ENCODE results near the gene BMX. TPM values are rescaled to one million over a fixed set of nuclear protein-coding genes. Genes with fewer than 3 reads are reported as not detected.

Gene BMX
- total RNA-seq, 1 experiment from 2014 or later: not detected

DNA sequence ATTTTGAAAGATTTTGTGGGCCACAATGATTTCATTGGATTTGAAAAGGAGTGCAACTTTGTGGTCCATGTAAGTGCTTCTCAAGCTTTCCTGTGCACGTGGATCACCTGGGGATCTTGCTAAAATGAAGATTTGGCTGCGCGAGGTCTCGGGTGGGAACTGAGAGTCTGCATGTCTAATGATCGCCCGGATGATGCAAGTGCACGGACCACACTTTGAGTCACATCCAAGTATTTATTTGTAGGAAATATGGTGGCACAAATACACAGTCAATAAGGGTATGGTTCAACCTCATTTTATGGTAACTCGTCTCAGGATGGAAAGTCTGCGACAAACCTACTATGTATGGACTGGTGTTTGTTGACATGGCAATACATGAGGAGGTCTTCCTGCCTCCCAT, 899 bp downstream of the BMX start:
- in situ Hi-C loops (cut with HindIII; ENCODE audit: low sequenced_read_pairs): no loop called here
- no peak for DNase-seq (ENCODE audit: low spot score)

DNA sequence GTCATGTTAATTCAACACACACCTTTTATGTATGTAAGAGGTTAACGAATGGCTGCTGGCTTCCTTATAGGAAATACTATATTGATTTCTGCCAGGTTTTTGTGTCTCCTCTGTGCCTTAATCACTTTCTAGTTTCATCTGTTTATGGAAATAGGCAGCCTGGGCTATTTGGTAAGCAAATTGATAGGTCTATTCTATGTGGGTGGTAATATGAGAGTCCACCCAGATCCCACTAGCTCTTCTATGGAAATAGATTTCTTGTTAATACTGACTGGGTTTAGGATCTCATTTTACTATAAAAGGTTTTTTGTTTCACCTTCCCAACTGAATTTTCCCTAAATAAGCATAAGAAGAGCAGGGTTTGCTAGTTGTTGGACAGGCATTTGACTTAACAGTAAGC, 4.1 kb downstream of the BMX start:
- in situ Hi-C loops (cut with HindIII; ENCODE audit: low sequenced_read_pairs): no loop called here
- DNase-seq (ENCODE audit: low spot score): no peak

DNA sequence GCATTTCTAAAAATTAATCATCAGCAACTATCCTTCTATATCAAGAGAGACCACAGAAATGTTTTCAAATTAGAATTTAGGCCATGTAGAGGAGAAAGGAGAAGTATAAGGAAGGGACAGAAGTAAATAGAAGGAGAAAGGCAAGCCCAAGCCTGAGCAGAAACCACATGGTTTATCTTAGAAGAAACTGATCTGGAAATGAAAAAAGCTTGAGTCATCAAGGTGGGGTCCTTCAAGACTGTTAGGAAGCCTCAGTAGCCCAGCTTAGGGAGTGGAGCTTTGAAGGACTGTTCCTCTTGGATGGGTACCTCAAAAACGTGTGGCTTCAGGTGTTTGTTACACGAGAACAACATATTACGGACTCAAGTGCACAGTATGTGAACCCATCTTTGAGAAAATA, 4.5 kb downstream of the BMX start:
- DNase-seq (ENCODE audit: low spot score): no peak
- in situ Hi-C loops (cut with HindIII; ENCODE audit: low sequenced_read_pairs): no loop called here

DNA sequence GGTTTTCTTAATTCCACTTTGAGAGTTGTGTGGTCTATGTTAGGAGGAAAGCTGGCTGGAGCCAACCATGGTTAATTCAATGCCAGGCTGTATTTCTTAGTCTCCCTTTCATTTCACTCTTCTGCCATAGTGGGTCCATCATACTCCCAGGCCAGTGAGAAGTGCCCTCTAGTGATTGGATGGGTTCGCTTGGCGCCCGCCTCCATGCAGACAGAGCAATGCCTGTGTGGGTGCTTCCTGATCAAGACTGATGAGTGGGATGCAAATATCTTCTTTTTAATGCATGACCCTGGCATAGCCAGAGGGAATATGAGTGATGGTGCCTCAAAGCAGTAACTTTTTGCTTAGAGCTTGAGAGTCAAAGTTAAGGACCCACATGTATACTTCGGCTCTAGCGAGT, 6.4 kb downstream of the BMX start:
- in situ Hi-C loops (cut with HindIII; ENCODE audit: low sequenced_read_pairs): no loop called here
- DNase-seq (ENCODE audit: low spot score): no peak

DNA sequence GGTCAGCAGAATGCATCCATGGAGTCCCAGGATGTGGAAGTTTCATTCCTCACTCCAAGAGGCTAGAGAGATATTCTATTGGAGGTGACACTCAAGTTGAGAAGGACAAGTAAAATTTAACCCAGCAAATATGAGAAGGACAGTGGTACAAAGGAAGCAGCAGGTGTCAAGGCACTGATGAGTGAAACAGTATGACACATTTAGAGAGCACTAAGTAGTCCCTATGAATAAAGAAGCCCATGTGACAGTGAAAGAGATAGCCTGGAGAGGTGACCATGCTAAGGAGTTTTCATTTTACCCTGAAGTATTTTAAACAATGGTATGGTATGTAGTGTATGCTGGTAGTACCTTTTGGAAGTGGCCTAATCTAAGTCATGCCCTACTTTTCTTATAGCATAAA, 9.2 kb downstream of the BMX start:
- in situ Hi-C loops (cut with HindIII; ENCODE audit: low sequenced_read_pairs): no loop called here
- no peak for DNase-seq (ENCODE audit: low spot score)

DNA sequence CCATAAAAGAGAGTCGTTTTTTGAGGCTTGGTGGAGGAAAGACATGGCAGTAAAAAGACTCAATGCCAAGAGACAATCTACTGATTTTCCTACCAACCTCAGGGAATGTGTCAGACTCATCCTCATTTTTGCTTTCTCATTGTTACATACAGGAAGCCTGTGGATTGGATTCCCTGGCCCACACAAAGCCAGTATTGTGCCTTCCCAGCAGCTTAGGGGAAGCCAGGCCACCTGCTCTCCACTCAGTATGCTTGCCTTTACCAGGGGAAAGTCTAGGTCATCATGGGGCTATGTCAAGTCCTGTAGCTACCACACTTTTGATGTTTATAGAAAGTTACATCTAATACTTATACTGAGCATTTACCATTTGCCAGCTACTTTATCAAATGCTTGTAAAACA, 11.0 kb downstream of the BMX start:
- in situ Hi-C loops (cut with HindIII; ENCODE audit: low sequenced_read_pairs): no loop called here
- no peak for DNase-seq (ENCODE audit: low spot score)

DNA sequence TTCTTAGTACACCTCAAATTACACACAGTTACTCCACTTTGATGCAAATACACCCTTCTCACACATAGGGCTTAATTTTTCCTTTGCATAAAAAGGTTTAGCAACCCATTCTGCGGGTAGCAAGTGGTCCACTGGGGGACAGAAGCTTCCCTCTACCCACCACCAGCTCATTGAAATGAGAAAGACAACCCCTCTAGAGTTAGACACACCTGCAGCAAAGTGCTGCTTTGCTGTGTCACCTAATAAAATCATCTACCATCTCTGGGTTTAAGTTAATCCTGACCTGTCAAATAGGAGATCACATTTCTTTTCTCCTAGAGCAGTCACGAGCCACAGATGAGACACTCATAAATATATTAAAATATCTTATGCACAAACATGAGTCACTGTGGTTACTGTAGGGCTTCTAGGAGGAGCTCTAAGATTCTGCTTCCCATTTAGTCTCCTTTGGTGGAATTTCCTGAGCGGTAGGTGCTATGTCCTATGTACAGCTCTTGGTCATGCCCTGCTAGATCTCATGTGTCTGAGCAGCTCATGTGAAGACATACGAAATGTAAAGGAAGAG, 11.9 kb downstream of the BMX start:
- in situ Hi-C loops (cut with HindIII; ENCODE audit: low sequenced_read_pairs): no loop called here
- DNase-seq (ENCODE audit: low spot score): no peak

DNA sequence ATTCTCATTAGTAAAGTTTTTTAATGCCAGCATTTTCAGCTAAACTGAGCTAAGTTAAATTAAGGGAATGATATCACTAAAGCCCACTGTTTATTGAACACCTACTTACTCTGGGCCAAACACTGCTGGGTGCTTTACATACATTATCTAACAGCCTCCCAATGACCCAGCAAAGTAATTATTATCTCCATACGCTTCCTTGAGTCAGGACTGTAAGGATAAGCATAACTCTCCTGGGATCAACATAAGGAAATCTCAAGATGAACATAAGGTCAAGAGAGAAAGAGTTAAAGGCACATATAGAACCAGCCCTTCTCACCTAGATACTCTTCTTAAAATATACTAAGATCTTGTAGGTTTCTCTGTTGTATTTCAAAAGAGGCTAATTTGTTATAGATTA, 13.7 kb downstream of the BMX start:
- no peak for DNase-seq (ENCODE audit: low spot score)
- in situ Hi-C loops (cut with HindIII; ENCODE audit: low sequenced_read_pairs): no loop called here

DNA sequence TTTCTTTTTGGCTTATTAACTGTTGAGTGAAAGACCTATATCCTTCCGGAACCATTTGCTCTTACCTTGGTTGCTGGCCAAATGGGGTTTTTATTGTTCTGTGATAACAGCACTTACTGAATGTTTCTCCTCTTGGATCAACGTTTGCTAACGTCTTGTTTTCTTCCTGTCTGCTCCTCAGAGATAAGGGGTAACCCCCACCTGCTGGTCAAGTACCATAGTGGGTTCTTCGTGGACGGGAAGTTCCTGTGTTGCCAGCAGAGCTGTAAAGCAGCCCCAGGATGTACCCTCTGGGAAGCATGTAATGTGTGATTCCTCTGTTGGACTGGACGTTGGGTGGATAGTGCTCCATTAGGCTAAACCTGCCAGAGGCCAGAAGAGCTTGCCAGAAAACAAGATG, 15.3 kb downstream of the BMX start:
- in situ Hi-C loops (cut with HindIII; ENCODE audit: low sequenced_read_pairs): no loop called here
- DNase-seq (ENCODE audit: low spot score): no peak

DNA sequence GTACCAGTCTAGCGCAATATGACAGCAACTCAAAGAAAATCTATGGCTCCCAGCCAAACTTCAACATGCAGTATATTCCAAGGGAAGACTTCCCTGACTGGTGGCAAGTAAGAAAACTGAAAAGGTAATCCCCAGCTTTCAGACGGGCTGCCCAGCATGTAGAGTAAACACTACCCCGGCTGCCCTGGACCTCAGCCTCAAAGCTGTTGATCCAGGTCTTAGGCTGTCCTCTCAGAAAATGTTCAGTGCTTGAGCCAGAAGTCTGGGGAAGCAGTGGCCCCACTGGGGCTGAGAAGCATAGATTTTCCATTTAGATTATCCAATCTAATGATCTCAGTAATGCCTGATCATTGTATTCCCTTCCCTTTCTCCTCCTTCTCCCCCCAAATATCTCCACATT, 21.9 kb downstream of the BMX start:
- in situ Hi-C loops (cut with HindIII; ENCODE audit: low sequenced_read_pairs): no loop called here
- DNase-seq (ENCODE audit: low spot score): no peak

DNA sequence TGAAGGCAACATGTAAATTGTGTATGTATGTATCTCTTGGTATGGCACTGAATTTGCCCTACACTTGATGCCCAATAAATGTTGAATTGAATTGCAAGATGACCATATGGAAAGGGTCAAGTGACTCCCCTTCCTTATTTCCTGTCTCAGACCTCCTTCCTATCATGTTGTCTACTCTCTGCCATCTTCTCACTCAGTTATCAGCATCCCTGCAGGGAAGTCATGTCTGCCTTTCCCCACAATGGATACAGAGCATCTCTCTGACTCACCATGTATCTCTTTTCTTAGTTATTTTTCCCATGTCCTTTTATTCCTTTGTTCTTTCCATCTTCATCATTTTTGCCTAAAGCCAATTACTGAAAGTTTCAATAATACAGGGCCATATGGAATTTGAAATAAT, 22.5 kb downstream of the BMX start:
- in situ Hi-C loops (cut with HindIII; ENCODE audit: low sequenced_read_pairs): no loop called here

DNA sequence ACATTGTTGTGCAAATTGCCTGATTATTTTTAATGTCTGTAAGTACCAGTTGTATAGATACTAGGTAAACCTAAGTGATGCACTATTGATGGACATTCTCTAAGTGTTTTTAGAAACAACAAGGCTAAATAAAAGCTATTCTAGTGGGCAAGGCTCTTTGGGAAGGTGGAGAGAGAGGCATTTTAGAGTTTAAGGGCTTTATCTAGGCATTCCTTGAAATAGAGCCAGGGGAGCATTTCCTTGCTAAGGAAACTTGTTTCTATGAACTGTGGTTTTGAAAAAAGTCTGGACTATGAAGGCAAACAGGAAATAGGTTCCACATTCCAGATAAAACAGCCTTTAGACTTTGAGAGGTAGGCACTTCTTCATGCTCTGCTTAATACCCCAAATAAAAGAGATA, 23.8 kb downstream of the BMX start:
- no peak for DNase-seq (ENCODE audit: low spot score)
- in situ Hi-C loops (cut with HindIII; ENCODE audit: low sequenced_read_pairs): no loop called here

More for the DNA sequence above, 22.5 kb downstream of the BMX start:
- no peak for DNase-seq (ENCODE audit: low spot score)

DNA sequence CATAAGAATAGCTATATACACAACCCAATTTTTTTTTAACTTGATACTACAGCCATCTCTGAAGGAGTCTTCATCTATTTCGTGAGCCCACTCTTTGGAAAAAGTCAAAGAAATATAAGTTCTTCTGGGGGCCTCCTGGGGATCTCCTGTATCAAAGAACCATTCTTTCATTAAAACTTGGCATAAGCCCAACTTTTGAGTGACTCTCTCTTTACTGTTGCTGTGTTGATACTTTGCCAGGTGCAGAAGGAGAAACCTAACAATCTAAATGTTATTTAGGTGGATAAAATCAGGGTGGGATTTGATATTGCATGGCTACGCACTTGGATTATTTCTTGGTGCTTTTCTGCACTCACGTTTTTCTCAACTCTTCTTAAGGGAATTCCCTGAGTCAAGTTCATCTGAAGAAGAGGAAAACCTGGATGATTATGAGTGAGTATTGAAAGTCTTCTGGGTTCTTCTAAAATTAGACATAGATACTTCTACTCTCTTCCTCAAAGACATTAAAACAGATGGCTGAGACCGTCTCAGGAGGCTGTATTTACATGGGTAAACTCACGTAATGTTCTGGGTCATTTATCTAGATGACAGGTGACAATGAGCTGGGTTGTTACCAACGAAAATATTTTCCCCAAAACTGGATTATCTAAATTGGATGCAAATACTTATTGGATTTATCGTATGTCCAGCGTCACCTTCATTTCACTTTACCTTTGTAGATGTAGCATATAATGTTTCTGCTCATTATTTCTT, 25.2 kb downstream of the BMX start:
- in situ Hi-C loops (cut with HindIII; ENCODE audit: low sequenced_read_pairs): no loop called here
- DNase-seq (ENCODE audit: low spot score): no peak

DNA sequence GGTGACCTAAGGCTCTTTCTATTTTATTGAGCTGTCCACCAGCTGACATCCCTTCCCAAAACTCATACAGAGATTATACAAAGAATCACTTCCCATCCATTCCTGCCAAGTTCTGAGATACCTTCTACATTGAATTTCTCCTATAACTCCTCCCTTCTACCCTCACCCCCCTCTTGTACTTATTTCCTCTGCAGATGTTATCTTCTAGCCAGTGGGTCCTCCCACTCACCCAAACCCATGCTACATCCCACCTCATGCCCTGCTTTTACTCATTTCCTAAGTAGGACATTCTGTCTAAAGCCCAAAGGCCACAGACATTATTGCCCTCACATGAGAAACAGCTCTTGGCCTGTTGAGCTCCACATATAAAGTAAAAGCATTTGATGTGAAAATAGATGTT, 28.6 kb downstream of the BMX start:
- DNase-seq (ENCODE audit: low spot score): no peak
- in situ Hi-C loops (cut with HindIII; ENCODE audit: low sequenced_read_pairs): no loop called here

DNA sequence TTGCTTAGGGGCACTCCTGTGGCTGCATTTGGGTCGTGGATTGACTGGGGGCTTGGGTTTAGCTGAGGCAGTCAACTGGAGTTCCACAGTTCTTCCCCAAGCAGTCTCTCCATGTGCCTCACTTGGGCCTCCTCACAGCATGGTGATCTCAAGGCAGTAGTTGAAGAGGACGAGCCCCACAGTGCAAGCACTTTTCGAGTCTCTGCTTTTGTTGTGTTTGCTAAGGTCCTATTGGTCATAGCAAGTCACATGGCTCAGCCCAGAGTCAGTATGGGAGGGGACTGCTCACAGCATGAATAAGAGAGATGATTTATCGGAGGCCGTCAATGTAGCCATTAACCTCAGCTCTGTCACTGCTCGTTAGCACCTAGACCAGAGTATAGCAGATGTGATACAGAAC, 29.7 kb downstream of the BMX start:
- in situ Hi-C loops (cut with HindIII; ENCODE audit: low sequenced_read_pairs): no loop called here
- no peak for DNase-seq (ENCODE audit: low spot score)

DNA sequence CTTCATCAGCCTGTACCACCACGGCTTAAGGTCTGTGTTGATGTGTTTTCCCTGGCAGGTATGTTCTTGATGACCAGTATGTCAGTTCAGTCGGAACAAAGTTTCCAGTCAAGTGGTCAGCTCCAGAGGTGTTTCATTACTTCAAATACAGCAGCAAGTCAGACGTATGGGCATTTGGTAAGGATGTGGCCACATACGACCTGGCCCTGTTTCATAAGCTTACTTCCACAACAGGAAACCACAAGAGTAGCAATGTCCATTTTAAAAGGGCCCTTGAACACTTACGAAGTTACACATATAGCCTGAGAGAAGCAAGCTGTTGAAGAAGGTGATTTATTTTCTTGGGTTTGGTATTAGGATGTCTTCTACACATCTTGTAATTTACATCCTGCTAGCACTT, 46.1 kb downstream of the BMX start:
- in situ Hi-C loops (cut with HindIII; ENCODE audit: low sequenced_read_pairs): no loop called here
- DNase-seq (ENCODE audit: low spot score): no peak

DNA sequence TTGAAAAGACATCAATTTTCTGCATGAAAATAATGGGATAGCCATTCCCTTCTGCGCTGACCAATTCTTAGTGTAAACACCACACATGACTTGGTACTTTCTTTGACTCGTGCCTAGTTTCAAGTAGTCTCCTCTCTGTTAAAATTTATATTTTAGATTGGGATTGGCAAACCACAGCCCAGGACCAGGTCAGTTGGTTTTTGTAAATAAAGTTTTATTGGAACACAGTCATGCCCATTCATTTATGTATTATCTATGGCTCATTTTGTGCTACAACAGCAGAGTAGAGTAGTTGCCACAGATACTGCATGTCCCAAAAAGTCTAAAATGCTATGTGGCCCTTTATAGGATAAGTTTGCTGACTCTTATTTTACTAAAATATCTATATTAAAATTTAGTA, 46.7 kb downstream of the BMX start:
- in situ Hi-C loops (cut with HindIII; ENCODE audit: low sequenced_read_pairs): no loop called here
- DNase-seq (ENCODE audit: low spot score): no peak

DNA sequence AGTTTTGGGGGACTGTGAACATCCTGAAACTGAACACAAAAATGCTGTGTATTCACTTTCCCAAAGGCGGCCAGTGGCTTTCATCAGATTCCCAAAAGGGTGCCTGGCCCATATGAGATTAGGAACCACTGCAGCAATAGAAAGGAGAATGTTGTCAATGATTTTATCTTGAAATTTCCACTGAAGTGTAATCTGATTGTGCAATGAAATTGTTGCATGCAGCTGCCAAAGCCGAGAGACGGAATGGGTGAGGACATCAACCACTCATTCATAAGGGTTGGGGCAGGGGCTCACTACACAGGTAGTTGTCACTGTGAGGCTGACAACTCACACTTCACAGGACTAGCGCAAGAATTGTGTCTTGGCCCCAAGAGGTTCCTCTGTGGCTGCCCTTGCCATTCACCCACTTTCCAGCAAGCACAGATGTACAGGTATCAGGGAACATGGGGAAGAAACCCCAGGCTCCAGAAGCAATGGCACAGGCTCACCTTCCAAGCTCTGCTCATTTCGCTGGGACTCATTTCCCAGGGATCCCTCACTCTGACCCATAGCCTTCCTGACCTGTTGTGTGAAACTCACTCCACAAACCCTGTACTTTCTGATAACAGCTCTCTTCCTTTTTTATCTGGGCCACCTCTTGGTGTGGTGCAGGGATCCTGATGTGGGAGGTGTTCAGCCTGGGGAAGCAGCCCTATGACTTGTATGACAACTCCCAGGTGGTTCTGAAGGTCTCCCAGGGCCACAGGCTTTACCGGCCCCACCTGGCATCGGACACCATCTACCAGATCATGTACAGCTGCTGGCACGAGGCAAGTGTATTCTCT, 48.8 kb downstream of the BMX start:
- no peak for DNase-seq (ENCODE audit: low spot score)
- in situ Hi-C loops (cut with HindIII; ENCODE audit: low sequenced_read_pairs): no loop called here

DNA sequence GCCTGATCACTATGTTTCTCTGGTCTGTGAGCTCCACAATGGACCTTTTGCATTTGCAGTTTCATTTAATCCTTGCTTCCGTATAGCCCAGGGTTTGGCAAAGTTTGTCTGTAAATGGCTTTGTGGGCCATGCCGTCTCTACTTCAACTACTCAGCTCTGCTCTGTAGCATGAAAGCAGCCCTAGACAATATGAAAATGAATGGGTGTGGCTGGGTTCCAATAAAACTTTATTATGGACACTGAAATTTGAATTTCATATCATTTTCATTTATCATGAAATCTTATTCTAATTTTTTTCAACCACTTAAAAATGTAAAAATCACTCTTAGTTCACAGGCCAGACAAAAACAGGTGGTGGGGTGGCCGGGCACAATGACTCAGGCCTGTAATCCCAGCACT, 58.6 kb downstream of the BMX start:
- DNase-seq (ENCODE audit: low spot score): no peak
- in situ Hi-C loops (cut with HindIII; ENCODE audit: low sequenced_read_pairs): no loop called here

DNA sequence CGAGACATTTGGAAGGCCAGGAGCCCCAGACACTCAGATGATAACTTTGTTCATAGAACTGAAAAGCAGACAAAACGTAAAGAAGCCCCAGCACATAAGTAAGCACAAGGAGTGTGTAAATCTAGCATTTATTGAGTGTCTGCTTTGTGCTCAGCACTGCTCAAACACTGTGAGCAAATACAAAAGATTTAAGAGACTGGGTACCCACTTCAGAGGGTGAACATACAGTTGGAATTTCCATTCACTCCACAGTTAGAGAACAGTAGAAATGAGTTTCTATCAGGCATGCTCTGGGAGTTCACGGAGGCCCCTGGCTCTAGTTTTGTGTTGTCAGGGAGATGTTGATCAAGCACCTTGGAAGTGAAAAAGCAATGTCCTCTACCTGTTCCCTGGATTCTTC, 60.3 kb downstream of the BMX start:
- in situ Hi-C loops (cut with HindIII; ENCODE audit: low sequenced_read_pairs): no loop called here
- no peak for DNase-seq (ENCODE audit: low spot score)

DNA sequence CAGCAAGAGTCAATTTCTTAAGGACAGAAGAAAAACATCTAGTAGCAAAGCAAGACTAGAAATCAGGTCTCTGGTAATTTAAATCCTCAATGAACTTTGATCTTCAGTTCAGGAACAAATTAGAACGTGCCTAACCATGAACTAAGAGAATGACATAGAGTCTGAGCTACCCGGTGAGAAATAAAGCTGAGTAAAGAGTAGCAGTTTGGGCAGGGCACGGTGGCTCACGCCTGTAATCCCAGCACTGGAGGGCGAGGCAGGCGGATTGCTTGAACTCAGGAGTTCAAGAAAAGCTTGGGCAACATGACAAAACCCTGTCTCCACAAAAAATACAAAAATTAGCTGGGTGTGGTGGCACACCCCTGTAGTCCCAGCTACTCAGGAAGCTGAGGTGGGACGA, 62.4 kb downstream of the BMX start:
- in situ Hi-C loops (cut with HindIII; ENCODE audit: low sequenced_read_pairs): no loop called here
- no peak for DNase-seq (ENCODE audit: low spot score)

All from G401 (cell line).